Left hindlimb (tissue), 1 donor: ENCODE measurements around the gene RHOJ.
"Not testable (repeated sequence)": the region's sequence is repeated elsewhere in the genome, so short reads cannot be mapped to it uniquely, and the experiment has no call there.

Experiments used
- DNase-seq: peaks from one replicate; pipeline ENCODE4 v3.0.0-alpha.2; 2018

The RHOJ gene

DNA sequence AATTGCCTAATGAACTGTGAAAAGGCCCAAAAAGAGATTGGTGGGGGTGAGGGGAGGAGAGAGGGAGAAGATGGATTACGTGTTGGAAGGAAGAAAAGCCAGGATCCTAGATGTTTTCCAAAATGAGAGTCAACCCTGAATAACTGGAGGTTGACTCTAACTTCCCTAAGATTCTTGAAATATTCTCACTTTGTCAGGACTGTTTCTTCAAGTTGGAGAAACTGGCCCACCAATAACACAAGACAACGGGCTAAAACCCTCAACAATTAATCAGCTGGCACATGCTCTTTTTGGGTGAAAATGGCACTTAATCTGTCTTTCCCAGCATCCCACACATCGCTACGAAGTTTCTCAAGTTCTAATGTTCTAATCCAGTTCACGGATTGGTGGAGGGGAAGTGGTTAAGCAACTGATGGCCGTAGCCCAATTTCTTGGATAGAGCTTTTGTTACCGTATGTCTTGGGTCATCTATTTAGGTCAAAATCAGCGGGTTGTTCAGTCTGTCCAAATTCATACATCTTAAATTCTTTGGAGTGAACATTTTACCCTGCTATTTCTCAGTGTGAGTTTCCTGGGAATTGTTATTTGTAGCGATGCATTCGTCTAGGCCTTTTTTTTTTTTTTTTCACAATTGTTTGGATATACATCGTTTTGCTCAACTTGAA is 65.5 kb downstream of the RHOJ start:
- no peak for DNase-seq

DNA sequence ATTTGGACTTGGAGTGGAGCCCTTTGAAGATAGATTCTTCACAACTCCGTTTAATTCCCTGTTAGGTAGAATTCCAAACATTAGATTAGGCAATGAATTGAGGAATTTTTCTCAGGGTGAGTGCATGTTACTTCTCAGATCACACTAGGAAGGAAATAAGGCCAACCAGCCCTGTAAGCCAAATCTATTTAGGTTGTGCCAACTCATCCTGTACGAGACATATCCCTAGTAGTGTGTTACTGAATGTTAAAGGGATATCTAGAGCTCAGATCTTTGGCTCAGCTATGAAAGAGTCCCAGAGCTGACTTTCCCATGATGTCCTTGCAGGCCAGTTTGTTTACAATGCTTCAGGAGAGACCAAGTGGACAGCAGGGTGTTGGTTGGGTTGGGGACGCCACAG is 68.9 kb downstream of the RHOJ start:
- no peak for DNase-seq

GRCh38 chr14:63273717-63274655 is 69.7 kb downstream of the RHOJ start:
- peak; percentile 60 for DNase-seq

GRCh38 chr14:63275611-63276010 is 71.4 kb downstream of the RHOJ start:
- no peak for DNase-seq

- DNase-seq = no peak
These were observed 71.8 kb downstream of the RHOJ start for GRCh38 chr14:63276016-63276415.

GRCh38 chr14:63276492-63277342 is 72.5 kb downstream of the RHOJ start:
- DNase-seq = no peak

- DNase-seq = no peak
These were observed 73.4 kb downstream of the RHOJ start for GRCh38 chr14:63277591-63278183.

GRCh38 chr14:63279933-63280332 is 75.7 kb downstream of the RHOJ start:
- DNase-seq = not testable (repeated sequence)

GRCh38 chr14:63282997-63283883 is 79.0 kb downstream of the RHOJ start:
- no peak for DNase-seq

DNA sequence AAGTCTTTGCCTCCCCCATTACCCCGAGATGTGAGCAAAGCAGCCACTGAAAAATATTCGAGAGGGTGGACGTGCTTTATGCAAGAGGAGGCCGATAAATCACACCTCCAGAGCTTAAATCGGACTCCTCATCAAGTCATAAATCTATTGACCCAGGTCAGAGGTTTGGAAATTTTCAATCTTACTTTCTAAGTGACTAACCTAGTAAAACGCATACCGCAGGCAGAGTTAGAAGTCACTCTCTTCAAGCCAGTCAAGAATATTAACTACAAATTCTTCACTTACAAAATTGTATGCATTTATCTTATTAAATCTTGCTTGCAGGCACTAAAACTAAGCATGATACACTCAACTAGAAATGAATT is 79.6 kb downstream of the RHOJ start:
- DNase-seq = no peak

DNA sequence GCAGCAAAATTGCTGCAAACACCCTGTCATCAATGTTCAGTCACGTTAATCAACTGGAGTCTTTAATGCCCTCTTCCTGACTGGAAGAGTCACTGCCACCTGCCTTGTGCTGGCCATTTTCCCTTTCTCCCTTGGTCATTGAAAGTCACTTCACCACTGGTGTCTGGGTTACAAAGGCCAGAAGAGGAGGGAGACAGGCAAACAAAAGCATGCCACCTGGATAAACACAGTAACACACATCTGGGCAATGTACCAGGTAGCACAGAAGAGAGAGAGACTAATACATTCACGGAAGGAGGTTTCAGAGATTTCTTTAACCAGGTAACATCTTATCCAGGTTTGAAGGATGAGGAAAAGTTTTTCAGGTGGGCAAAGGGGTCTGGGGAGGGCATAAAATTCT is 81.8 kb downstream of the RHOJ start:
- DNase-seq = no peak

- no peak for DNase-seq
These were observed 83.6 kb downstream of the RHOJ start for GRCh38 chr14:63287666-63288483.

GRCh38 chr14:63288853-63289252 is 84.6 kb downstream of the RHOJ start:
- no peak for DNase-seq

- DNase-seq = no peak
These were observed 86.6 kb downstream of the RHOJ start for GRCh38 chr14:63290741-63291430.

DNA sequence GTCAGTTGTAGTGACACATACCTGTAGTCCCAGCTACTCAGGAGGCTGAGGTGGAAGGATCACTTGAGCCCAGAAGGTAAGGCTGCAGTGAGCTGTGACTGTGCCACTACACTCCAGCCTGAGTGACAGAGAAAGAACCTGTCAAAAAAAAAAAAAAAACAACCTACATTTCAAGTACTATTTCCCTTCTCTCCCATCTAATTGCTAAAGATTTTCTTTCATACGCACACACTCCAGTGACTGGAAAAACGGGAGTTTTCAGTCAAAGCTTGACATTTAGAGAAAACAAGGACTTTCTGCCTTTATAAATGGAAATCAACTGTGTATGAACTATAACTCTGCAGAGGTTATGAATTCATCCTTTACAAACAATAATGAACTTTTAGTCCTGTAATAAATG is 88.6 kb downstream of the RHOJ start:
- no peak for DNase-seq

DNA sequence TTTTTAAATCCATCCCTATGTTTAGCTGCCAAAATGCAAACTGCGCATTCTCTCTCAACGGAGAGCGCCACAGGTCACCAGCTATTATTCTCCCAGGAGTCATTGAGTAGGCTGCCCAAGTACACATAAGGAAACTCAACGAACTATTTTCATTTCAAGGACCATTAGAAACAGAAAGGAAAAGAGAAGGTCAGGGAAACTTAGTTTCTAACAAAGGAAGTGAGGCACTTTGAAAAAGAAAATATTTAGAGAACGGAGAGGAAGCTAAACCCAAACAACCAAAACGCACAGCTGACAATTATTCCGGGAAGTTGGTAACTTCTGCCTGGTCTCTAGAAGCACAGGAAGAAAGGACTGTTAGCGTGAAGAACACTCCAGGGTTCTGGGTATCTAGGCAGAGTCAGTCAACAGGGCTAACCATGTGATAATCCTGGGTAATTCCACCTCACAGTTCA is 91.0 kb downstream of the RHOJ start:
- no peak for DNase-seq

- DNase-seq = no peak
These were observed 91.9 kb downstream of the RHOJ start for GRCh38 chr14:63296060-63296563.

GRCh38 chr14:63297372-63298063 is 93.3 kb downstream of the RHOJ start:
- DNase-seq = no peak

DNA sequence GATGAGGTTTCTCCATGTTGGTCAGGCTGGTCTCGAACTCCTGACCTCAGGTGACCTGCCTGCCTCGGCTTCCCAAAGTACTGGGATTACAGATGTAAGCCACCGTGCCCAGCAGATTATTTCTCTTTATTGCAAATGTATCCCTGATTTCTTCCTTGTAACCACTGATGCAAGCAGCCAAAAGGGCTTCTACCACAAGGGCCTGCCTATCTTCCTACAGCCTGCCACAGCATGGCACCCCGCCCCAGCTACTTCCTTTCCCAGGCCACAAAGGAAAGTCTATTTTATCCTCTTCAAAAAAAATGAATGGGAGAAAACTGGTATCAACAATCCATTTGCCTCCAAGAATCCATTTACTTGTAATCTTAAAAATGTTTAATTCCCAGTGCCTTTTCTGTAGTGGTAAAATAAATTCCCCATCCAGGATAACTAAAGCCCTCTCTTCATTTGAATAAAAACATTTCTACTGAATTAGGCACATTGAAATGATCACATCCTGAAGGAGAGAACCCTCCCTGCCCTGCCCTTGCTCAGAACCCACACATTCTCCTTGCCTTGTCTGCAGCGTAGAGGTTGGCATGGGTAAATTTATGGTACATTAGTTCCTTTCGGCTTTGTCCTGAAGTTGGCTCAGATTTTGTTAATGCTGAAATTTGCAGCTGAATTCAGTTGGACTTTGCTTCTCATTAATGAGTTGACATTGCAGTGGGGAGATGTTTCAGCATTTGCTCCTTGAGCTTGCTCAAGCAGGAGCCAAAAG is 95.3 kb downstream of the RHOJ start:
- no peak for DNase-seq
